GM10266 (cell line): ENCODE data around the gene CDHR3.

Source experiments
- DNase-seq: peaks from one replicate; pipeline ENCODE4 v3.0.0; 2012; ENCODE audit errors: extremely low spot score
- TF ChIP-seq, protein P1 (sequence below): IDR thresholded peaks from 2 replicates; pipeline ENCODE4 v1.5.1; 2012; ENCODE audit warnings: mild to moderate bottlenecking, low read depth; ENCODE audit not compliant: control insufficient read depth, insufficient read depth; ENCODE audit errors: missing control alignments

Gene CDHR3

DNA sequence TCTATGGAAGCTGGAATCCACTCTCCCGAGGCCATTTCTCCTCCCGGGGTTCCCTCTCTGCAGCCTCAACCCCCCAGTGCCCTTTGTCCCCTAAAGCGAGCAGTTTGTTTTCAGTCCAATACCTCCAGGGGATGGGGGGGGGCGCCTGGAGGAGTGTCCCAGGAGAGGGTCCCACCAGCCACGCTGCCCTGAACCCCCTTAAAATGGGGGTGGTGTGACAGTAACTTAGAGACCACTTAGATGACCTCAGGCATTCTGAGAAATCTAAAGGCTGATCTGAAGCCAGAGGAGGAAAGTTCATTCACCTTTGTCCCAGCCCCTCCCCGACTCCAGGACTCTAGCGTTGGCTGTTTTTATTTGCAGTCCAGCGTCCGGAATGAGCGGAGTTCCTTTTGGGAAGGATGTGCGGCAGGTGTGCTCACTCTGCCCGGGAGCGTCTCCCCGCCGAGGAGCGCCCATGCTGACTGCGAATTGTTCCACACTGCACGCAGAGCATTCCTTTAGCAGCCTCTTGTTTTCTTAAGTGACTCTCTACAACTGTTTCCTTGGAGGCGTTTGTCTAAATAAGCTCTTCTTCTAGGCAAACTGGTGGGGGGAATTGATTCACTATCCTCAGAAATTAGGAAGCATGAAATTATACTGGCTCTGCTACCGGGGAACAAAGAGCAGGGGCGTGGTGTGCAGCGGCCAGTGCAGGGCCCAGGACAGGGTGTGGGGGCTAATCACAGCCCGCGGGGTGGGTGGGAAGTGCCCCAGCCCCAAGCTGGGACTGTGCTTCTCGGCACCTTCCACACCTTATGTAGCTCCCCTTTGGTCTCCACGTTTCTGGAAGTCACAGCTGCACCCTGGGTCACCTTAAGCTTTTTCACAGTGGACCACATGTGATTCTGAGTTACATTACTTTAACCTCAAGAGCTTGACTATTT lies 102.8 kb downstream of the CDHR3 start:
- DNase-seq = no peak
- TF ChIP-seq, protein P1, sequence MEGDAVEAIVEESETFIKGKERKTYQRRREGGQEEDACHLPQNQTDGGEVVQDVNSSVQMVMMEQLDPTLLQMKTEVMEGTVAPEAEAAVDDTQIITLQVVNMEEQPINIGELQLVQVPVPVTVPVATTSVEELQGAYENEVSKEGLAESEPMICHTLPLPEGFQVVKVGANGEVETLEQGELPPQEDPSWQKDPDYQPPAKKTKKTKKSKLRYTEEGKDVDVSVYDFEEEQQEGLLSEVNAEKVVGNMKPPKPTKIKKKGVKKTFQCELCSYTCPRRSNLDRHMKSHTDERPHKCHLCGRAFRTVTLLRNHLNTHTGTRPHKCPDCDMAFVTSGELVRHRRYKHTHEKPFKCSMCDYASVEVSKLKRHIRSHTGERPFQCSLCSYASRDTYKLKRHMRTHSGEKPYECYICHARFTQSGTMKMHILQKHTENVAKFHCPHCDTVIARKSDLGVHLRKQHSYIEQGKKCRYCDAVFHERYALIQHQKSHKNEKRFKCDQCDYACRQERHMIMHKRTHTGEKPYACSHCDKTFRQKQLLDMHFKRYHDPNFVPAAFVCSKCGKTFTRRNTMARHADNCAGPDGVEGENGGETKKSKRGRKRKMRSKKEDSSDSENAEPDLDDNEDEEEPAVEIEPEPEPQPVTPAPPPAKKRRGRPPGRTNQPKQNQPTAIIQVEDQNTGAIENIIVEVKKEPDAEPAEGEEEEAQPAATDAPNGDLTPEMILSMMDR = no peak

DNA sequence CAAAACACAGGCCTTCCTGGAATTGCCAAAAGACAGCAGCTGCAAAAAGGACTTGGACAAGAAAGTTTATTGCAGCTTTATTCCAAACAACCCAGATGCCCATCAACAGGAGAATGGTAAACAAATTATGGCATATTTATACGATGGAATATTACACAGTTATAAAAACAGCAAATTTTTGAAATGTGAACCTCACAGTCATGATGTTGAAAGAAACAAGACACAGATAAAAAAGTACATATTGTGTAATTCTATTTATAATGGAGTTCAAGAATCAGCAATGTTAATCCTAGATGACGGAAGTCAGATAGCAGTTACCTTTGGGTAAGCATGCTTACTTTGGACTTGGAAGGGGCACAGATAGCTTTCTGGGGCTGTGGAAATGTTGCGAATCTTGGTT lies 104.6 kb downstream of the CDHR3 start:
- DNase-seq = no peak
- TF ChIP-seq, protein P1 = no peak

DNA sequence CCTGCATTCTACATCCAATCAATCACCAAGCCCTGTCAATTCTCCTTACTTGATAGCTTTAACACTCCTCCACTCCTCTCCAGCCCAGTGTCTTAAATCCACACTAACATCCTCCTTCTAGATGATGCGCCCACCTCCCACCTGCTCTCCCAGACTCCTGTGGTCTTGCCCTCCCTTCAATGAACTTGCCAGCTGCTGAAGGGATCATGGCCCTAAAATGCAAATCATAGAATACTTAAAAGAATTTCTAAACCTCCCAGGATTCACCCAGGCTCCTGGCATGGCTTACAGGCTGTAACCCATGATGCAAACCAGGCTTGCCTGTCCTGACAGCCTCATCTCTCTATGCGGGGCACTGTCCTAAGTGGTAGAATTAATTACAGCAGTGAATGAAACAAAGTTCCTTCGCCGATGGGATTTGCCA lies 105.5 kb downstream of the CDHR3 start:
- no peak for DNase-seq
- TF ChIP-seq, protein P1 = no peak

DNA sequence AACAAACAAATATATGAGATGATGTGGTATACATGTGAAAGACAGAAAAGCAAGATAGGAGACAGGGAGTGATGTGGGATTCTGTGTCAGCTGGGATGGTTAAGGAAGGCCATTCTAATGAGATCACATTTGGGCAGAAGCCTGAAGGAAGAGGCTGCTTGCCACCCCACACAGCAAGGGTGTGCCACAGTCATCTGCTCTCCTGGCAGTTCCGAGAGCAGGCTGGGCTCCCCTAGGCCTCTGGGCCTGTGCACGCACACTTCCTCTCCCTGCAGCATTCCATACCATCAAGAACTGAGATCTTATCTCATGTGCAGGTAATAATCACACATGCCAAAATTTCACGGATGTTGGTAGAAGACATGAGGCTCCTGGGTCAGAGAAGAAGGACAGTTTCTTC lies 105.9 kb downstream of the CDHR3 start:
- DNase-seq = no peak
- TF ChIP-seq, protein P1 = no peak

DNA sequence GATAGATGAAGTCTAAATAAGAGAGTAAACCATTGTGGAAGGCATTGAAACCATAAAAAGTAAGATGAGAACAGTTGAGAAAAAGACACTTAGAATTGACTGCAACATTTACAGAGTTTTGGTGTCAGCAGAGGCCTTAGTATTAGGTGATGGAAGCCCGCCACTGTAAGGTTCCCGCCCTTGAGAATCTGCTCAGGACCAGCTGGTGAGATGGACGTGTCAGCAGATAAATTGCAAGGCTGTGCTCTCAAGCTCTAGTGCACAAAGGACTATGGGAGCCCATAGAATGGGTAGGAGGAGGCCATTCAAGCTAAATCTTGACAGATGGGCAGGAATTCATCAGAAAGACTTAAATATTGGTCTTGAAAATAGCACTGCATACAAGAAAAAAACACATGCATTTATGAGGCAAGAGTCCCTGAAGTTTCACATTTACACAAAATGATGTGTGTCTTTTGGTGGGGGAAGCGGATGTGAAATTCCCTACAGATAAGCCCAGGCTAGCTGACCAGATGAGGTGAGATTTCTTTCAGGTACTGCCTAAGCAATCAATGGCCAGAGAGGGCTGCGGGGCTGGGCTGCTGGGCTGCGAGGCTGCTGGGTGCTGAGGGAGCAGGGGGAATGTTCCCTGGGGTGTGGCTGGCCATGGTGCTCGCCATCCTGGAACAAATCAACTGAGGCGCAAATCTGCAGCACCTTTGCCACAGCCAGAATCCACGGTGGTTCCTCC lies 106.6 kb downstream of the CDHR3 start:
- TF ChIP-seq, protein P1 = no peak

DNA sequence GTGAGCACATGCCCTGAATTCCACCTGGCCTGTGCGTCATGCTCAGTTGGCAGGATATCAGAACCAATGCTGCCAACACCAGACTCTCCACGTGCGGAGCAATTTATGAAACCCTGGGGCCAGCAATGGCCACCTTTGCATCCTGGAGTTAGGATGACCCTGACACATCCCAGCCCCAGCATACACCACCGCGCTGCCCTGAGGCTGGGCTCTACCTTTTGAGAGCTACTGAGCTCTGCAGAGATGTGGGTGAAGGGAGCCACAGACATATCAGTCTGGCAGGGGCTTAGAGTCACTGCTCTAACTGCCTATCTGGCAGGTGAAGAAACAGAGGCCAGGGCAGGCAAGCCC lies 107.1 kb downstream of the CDHR3 start:
- no peak for DNase-seq
- TF ChIP-seq, protein P1 = no peak

More for the DNA sequence above, 106.6 kb downstream of the CDHR3 start:
- no peak for DNase-seq
